ENCODE data around the gene PC.

The PC gene

DNA sequence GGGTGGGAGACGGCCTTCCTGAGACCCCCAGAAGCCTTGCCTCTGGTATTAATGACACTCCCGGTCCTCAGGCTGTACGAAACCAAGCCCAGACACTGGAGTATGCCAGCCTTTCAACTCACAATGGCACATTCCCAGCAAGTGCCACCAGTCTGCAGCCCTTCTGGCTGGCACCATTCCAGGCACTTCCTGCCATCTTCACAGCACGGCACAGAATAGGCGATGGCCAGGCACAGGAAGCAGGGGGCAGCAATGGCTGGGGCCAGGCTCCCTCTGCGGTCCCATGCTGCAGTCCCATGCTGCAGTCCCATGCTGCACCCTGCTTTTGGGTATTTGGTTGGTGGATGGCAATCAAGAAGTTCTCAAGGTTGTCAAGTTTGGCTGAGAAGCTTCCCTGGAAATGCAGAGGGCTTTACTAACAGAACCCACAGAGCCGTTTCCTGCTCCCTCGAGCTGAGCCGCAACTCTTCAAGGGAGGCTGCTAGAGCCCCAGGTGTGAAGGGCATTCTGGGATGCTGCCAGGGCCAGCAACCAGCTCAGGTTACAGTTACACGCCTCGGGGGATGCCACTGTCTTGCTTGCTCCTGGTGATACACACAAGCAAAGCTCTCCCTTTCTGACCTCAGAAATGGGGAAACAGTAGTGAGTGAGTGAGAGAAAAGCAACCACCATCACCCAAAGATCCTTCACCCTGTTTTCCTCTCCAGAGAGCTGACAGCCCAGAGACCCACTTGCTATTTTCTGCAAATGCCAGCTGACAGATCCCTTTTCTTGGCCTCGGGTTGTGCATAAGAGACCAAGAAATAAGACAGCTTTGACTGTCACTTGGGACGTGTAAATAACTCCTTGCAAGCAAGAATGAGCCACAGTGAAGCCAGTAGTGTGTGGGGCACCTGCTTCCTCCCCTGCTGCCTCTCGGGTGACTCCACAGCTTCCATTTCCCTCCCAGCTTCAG is 77.4 kb downstream of the PC start:
- no peak for DNase-seq

DNA sequence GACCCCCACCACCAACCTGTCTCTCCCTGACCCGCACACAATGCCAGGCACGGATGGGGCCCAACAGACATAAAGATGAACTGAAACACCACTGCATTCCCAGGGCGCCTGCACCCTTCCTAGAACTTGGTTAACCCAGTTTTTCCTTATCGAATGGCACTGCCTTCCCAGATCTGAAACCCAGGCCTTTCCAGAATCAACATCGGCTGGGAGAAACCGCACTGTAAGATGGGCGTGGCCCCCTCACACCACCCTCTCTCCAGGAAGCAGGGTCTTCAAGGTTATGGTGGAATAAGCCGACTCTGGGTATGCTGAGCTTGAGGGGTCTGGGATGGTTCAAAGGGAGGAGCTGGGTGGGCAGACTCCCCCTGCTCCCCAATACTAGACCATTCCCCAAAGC is 78.2 kb downstream of the PC start:
- DNase-seq = no peak

DNA sequence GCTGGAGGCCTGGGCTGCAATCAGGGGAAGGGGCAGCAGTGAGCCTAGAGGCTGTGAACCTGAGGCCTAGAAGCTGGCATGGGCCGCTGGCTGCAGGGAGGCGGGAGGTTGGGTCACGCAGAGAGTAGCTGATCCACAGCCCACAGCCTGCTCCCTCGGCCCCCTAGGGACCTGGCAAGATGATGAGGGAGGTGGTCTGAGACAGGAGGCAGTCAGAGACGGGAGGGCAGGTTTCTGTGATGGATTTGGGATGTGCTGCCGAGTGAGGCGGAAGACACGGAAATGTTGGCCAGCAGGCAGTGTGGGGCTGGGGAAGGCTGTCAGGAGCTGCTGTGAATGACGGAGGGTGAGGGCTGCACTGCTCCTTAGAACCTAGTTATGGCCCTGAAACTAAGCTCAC is 78.6 kb downstream of the PC start:
- DNase-seq = no peak

DNA sequence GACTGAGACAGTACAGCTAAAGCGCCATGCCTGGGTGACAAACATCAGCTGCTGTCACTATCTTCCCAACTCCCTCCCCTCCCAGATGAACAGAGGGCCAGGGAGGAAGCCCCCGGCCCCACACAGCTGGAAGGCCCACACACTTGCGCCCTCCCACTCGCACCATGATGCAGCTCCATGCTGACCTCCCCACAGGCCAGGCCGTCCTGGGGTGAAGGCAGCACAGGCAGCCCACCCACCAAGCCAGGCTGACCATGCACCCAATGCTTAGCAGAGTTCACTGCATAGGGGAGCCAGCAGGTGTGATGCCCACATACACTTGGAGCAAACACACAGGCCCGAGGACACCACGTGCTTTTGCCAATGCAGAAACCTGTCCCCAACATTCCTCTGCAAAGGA is 79.2 kb downstream of the PC start:
- DNase-seq = no peak

DNA sequence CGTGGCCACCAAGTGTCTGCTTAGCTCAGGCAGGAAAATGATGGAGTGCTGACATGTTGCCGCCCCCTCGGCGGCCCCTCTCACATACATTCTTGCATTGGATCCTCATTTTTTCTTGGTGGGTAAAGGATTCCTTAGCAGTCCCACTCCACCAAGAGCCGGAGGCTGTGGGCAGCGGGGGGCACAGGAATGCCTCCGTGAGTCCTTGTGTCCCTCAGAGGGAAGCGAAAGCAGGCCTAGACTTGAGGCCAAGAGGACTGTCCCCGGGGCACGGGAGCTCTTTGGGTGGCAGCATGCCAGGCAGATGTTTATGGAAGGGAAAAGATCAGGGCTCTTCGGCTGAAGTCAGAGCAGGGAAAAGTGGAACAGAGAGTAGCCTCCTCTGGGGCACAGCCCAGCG is 79.7 kb downstream of the PC start:
- no peak for DNase-seq

DNA sequence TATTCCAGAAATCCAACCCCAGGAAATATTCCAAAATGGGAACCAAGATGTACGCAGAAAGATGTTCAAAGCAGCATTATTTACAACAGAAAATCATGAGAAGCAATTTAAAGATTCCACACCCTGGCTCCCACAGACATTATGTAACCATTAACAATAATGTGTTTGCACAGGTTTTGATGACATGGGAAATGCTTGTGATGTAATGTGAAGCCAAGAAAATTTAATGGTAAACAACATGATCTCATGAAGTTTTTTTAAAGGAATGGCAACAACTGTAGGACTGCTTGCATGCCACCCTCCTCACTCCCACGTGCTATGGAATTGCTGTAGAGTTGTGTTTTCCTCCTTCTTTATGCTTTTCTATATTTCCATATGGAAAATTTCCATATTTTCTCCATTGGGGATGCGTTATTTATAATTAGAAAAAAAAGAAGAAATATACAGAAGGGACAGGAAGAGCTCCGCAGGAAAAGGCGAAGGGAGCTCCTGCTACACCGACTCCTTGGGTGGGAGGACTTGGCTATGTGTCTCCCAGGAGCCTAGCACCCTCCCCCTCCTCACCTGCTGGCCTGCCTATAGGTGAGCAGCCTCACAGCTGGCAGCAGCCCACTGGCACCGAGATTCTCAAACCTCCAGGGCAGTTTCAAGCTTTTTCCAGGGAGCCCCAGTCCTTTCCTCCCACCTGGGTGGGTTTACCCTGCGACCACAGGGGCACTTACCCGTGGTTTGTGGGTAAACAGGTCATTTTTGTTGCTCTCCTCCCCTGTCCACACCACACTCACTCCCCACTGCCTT is 80.4 kb downstream of the PC start:
- no peak for DNase-seq

DNA sequence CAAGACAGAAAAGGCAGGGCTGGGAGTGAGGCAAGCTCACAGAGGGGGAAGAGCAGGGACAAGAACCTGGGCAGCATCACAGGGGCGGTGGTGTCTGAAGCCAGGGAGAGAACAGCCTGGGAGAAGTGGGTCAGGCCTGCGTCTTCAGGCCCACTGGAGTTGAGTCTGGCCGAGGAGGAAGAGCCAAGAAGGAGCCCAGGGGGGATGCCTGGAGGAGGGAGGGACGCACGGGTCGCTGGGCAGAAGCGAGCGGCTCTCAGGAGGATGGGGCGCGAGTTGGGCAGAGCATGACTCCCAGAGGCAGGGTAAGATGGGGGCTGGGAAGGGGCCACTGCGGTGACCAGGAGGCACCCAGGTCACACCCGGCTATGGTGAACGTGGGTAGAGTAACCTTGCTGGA is 82.8 kb downstream of the PC start:
- no peak for DNase-seq

DNA sequence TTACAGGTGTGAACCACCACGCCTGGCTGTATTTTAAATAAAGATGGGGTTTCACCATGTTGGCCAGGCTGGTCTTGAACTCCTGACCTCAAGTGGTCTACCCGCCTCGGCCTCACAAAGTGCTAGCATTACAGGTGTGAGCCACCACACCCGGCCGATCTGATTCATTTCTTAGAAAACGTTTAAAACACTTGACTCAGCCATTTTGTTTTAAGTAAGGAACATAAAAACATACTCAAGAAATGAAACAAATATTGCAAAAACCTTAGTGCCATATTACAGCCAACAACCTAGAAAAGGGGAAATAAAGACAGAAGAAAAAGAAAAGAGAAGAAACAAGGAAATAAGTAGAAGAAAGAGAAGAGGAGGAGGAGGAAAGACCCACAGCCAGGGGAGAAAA is 84.0 kb downstream of the PC start:
- DNase-seq = no peak

DNA sequence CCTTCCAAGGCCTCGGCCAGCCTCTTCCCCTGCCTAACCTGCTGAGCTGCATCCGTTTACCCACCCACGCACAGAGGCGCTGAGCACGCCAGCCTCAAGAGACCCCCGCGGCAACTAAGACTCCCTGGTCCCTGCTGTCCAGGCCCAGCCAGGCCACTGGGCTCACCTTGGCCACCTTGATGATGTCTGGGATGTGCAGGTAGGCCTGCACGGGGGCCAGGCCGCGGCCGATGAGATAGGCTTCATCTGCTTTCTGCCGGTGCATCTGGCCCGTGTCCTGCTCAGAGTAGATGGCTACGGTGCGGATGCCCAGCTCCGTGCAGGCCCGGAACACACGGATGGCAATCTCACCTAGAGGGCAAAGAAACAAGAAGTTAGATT is 86.7 kb downstream of the PC start:
- DNase-seq = no peak

DNA sequence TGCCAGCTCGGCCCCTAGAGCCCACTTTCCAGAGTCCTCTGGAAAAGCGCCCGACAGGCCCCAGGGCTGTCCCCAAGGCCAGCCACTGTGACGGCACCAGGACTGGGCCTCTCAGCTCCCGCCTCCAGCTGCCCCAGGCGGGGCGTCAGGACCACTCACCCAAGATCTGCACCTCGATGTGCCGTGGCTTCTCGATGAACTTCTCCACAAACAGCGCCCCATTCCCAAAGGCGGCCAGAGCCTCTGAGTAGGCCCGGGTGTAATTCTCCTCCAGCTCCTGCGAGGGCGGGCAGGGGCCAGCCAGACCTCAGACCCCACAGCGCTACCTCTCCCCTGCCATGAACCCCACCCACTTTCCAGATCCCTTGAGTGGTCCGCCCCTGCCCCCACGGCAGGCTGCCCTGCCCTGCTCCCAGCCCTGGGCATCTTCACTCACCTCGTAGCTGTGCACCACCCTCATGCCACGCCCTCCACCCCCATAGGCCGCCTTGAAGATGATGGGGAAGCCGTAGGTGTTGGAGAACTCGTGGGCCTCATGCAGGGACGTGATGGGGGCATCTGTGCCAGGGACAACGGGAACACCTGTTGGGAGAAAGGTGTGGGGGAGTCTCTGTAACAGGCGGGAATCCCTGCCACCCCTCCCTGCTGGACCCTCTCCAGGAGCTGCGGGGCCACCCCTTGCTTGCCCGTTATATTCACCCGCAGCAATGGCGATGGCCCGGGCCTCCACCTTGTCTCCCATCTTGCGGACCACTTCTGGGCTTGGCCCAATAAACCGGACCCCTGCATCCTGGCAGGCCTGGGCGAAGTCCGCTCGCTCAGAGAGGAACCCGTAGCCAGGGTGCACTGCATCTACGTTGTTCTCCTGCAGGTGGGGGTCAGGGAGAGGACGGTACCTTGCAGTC is 87.3 kb downstream of the PC start:
- no peak for DNase-seq

DNA sequence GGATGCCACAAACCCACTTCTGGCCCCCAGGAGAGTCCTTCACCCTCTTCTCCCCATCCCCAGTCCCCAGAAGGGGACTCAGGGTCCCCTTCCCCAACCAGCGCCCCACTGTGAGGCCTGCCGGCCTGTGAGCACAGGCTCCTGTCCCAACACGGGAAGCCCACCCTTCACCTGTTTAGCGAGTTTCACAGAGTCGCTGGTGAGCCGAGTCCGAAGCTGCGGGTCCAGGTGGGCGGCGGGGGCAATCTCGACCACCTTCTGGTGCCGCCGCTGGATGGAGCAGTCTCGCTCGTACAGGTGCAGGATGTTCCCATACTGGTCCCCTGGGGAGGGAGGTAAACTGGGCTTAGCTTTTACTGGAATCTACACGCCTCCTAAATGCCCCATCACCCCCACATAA is 88.1 kb downstream of the PC start:
- DNase-seq = no peak

DNA sequence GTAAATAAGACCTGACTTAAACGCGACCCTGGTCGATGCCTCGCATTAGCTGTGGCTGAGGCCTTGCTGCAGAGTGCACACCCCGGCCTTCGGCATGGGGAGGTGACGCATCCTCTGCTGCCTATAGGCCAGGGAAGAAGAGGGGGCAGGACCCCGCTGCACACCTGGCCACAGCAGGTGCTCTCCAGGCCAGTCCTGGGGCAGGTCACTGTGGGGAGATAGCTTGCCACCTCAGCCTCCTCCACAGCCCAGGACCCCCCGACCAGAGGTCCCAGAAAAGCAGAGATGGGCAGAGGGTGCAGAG is 88.7 kb downstream of the PC start:
- no peak for DNase-seq

DNA sequence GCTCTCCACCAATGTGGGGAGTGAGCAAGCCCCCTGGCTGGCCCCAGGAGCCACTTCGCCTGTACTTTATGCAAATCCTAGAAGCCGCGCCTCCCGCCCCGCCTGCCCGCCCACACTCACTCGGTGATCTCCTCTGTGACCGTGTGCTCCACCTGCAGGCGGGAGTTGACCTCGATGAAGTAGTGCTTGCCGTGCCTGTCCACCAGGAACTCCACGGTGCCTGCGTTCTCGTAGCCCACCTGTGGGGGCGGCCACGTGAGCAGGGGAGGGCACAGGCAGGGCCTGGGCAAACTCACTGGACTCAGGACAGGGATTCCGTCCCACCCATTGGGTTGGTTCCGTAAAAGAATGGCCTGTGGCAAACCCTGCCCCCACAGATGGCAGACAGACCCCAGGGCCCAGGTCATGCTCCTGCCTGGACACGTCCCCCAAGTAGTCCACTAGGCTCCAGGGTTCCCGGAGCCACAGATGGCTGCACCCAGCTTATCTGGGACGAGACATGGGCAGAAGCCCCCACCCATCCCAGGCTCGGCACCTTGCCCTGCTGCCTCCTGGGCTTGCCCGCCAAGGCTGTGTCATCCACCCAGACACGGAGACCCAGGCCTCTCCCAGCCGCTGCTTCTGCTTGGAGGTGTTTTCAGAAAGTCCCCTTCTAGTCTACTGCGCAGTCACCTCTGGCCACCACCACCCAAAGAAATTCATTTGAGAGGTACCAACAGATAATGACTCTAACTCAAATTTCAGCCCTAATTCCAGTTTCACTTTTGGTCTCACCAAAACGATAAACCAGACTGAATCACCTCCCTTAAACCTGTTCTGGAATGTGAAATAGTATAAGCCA is 89.2 kb downstream of the PC start:
- DNase-seq = peak; percentile 75

DNA sequence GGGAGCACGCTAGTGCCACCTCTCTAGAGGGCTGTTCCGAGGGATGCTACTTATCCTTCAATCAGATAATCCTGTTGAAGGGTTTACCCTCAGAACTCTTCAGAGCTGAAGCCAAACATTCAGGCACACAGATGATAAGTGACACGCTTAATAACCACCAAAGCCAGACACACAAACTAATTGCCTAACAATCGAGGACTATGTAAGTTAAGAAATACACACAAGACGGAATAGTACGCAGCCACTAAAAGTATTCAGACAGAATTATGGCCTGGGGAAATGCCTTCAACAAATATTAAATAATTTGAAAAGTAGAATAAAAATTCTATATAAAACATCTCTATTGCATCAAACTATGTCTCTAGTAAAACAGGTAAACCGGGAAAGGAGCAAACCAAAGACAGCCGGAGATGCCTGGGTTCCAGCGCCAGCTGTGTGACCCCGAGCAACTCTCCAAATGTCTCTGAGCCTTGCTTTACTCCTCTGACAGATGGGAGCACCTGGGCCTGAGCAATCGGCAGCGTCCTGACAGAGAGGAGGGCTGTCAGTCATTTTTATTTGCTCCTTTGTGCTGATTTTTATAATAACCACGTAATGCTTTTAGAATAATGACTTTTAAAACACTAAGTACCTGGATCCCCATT is 90.0 kb downstream of the PC start:
- DNase-seq = no peak

DNA sequence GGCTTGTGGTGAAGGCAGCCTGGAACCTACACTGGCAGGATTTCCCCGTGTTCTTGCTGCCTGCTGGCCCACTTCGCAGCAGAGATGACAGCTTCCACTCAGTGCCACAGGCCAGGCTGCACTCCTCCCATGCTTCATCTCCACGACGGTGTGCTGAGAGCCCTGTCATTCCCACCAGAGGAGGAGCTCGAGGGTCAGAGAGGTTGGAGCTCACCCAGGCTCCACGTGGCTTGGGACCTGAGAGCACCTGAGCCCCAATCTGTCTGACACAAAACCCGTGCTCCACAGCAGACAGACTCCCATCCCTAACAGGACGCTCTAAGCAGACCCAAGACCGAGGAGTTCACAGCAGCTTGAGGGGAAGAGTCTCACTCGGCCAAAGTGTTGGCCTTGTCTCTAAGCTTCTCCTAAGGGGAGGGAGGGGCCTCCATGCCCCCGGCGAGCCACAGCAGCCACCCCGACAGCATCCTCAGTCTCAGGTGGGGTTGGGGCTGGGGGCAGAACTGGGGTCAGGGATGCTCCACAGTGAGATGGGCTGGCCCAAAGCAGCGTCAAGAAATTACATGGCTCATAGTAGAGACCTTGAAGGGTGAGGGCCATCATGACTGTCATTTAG is 90.7 kb downstream of the PC start:
- DNase-seq = no peak

DNA sequence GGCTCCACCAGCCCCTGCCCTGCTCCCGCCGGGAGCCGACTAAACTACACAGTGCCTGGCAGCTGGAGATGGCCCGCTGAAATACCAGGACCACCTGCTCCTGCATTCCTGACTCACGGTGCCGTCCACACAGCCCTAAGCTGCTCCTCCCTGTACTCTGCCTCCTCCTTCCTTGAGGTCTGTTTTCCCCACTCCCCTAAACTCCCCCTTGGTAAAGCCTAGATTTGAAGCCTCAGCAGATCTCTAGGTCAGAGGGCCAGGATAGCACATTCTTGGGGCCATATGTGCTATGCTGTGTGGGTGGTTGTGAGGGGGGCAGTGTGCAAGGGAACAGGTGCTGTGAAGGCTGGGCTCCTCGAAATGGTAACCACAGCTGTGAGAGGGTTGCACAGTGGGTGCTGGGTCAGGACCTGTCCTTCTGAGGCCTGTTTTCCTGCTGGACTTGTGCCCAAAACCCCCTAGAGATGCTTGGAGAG is 91.6 kb downstream of the PC start:
- no peak for DNase-seq

DNA sequence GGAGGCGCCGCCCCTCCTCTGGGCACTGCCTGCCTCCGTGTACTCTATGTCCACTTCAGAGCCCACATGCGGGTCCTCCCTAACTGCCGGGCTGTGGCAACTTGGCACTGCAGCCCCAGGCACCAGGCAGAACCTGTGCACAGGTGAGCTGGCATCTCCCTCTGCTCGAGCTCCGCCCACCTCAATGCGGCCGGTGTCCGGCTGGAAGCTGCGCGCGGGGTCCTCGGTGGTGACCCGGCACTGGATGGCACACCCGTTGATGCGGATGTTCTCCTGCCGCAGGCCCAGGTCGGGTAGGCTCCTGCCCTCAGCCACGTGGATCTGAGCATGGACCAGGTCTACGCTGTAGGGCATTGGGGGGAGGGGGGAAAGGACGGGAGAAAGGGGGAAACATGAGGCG is 92.2 kb downstream of the PC start:
- no peak for DNase-seq

DNA sequence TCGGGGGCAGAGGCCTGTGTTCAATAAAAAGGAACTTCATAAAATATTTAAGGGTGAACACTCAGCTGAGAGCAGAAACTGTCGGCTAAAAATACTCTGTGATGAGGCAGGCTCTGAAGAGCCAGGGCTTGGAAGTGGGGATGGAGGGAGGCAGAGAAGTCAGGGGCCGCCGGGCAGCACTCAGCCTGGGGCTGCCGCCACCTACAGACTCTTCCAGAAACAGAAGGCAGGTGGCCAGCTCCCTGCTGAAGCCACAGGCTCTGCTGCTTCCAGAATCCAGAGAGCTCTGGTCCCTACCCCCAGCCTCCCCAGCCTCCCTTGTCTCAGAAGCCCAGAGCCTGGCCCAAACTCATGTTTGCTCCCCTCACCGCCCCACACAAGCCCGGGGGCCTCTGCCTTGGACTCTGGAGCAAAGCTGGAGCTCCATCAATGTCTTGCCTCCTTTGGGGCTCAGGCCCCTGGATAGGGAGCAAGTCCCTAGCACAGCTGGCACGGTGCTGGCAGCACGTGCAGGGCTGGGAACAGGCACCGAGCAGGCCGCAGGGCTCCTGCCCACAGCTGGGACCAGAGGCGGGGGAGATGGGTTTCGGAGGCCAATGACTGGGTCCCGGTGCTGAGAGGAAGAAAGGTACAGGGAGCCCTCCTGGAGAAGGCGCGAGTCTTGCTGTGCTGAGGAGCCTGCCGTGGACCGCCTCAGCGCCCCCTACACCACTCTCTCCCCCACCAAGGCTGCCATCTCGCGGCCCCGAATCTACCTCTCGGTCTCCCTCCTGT is 93.1 kb downstream of the PC start:
- DNase-seq = no peak

DNA sequence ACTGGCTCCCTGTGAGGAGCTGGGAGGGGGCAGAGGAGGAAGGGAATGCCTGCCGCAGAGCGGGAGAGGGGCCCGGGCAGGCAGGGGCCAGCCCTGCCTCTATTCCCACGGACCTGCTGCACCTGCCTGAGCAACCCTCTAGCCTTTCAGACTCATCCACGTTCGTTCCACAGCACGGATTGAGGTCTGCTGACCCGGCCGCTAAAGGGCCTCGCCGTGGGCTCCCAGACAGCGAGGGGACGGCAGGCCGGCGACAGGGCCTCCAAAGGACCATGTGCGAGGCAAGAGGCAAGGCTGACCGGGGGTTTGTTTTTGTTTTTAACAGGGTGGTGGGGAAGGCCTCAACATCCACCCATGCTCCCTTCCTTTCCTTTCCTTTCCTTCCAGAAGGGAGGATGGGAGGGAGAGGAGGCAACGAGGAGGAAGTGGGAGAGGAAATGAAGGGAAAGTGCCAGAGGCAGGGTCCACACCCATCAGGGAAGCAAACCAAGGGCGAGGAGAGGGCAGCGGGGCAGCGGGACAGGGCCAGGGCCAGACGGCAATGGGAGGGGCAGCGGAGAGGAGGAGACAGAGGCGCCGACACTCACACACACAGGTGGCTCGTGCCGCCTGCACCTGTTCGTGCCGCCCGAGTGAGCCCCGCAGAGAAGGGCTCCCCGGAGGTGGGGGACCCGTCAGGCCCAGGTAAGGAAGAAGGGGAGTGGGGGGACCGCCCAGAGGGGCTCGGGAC is 93.8 kb downstream of the PC start:
- DNase-seq = no peak
